Prostate gland (tissue), 2 donors: Measurements from ENCODE around the gene NECTIN1. TPM values are rescaled to one million over a fixed set of nuclear protein-coding genes. Genes with fewer than 3 reads are reported as not detected.
A peak's percentile ranks its signal among the peaks of the same experiment; 100 is the strongest.

Source experiments
- DNase-seq: peaks from one replicate; pipeline ENCODE4 v3.0.0-alpha.2; 2019; ENCODE audit warnings: low spot score
- H3K27ac ChIP-seq, 2 donors: fragments of 200-600 bp; sonication (generic); 2 replicates each; pipeline ENCODE4 v1.5.1; 2017 to 2019
- H3K27me3 ChIP-seq: fragments of 200-600 bp; sonication (generic); replicated peaks from 2 replicates; pipeline ENCODE4 v1.5.1; 2019; ENCODE audit not compliant: insufficient read depth
- H3K36me3 ChIP-seq, 2 donors: fragments of 200-600 bp; sonication (generic); 1 replicate in 1 of 2; 2 replicates in 1 of 2; pipeline versions ENCODE4 v1.5.1 to v1.8.1; 2017 to 2019
- H3K4me1 ChIP-seq: fragments of 200-600 bp; sonication (generic); replicated peaks from 2 replicates; pipeline ENCODE4 v1.5.1; 2019
- H3K4me3 ChIP-seq, 2 donors: fragments of 200-600 bp; sonication (generic); 2 replicates each; pipeline ENCODE4 v1.5.1; 2017 to 2019
- H3K9me3 ChIP-seq: fragments of 200-600 bp; sonication (generic); 2 replicates; pipeline ENCODE4 v1.5.1; 2017
- CTCF ChIP-seq, 4 experiments: fragments of 200-600 bp in 2 of 4; fragments of 450-650 bp in 2 of 4; sonication (generic) in 2 of 4; IDR thresholded peaks; 1 replicate in 3 of 4; 2 replicates in 1 of 4; pipeline ENCODE4 v1.5.1; 2016 to 2019; ENCODE audit warnings: antibody characterized with exemption in 4 of 4, mild to moderate bottlenecking in 2 of 4, moderate library complexity in 2 of 4
- POLR2A ChIP-seq: fragments of 450-650 bp; IDR thresholded peaks from one replicate; pipeline ENCODE4 v1.6.1; 2016; ENCODE audit warnings: antibody characterized with exemption, mild to moderate bottlenecking
- POLR2AphosphoS5 ChIP-seq: sonication (generic); formaldehyde crosslinking; IDR thresholded peaks from one replicate; pipeline ENCODE4 v1.6.1; 2017; ENCODE audit warnings: antibody characterized with exemption
- WGBS: methylation state at CpG from one replicate; pipeline ENCODE4 v1.1.5; 2018; 5-methylcytosine and 5-hydroxymethylcytosine counted together
- intact Hi-C: fragments of 100-400 bp; cut with DNase I; formaldehyde crosslinking; loops from one replicate; pipeline ENCODE4 v1.14.2; 2022
- total RNA-seq, 2 donors: library from RNA; depleted of rRNA; stranded (reverse); fragments of >200 nt; gene quantifications; one replicate each; pipeline ENCODE4 v1.1.0, GENCODE V29; 2016

Gene NECTIN1
- total RNA-seq, 2 donors from 2014 or later, result 18.7 to 28.2 TPM

DNA sequence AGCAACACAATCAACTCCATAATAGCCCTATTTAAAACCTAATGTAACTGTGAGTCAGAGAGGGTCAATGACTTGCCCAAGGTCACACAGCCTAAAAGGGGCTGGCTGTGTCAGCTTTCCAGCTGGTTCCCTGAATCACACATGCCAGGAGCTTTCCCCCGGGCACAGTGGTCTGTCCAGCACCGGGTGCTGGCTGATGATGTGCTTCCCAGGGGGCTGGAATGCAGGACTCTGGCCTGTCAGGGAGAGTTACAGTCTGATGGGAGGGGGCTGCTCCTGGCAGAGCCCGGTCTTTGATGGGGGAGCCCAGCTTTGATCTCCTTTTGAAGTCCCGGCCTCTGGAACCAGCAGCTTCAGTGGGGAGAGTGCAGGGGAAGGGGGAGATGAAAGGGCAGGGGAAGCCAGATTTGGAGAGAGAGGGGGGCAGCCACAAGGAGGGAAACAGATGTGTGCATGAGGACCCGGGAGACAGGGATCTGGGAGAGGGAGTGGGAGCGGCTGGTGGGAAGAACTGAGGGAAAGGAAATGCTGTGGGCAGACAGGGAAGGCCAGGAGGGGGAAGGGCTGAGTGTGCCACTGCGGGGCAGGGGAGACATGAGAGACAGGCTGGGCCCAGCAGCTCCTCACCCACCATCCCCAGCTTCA, 102.7 kb downstream of the NECTIN1 start:
- no peak for DNase-seq
- H3K4me1 ChIP-seq, result no peaks in the 10 kb centered on the region
- no peak for TF ChIP-seq POLR2AphosphoS5
- no peak for TF ChIP-seq POLR2A
- TF ChIP-seq CTCF (IDR thresholded peaks at IDR 0.05), result no peak
- no peak overlapping the region for H3K4me3 ChIP-seq
- H3K9me3 ChIP-seq, result no peaks in the 10 kb centered on the region
- no peaks in the 10 kb centered on the region for H3K27me3 ChIP-seq
- no peaks in the 10 kb centered on the region for H3K36me3 ChIP-seq
- intact Hi-C loops, result no loop called here
- H3K27ac ChIP-seq, result no peak overlapping the region
- 55% methylated on average over 7 of the region's 7 CpGs for WGBS

- intact Hi-C loops, result no loop called here
- Histone ChIP-seq H3K4me3 (no peak overlapping the region), H3K36me3 (no peaks in the 10 kb centered on the region), H3K4me1 (no peaks in the 10 kb centered on the region), H3K9me3 (no peaks in the 10 kb centered on the region), H3K27me3 (no peaks in the 10 kb centered on the region), H3K27ac (no peak overlapping the region)
- TF ChIP-seq CTCF (IDR thresholded peaks at IDR 0.05) (no peak), POLR2AphosphoS5 (no peak), POLR2A (no peak)
- no peak for DNase-seq
- 75% methylated on average over 19 of the region's 19 CpGs for WGBS
Observed at GRCh38 chr11:119625206-119625978, 103.6 kb downstream of the NECTIN1 start.

GRCh38 chr11:119624629-119625028, 104.4 kb downstream of the NECTIN1 start:
- Histone ChIP-seq H3K4me3 (no peak overlapping the region), H3K9me3 (no peaks in the 10 kb centered on the region), H3K4me1 (no peaks in the 10 kb centered on the region), H3K36me3 (no peaks in the 10 kb centered on the region), H3K27ac (no peak overlapping the region), H3K27me3 (no peaks in the 10 kb centered on the region)
- DNase-seq, result no peak
- no peak for TF ChIP-seq CTCF (IDR thresholded peaks at IDR 0.05)
- TF ChIP-seq POLR2AphosphoS5, result no peak
- TF ChIP-seq POLR2A, result no peak
- intact Hi-C loops, result no loop called here
- 87% methylated on average over 6 of the region's 6 CpGs for WGBS

GRCh38 chr11:119624102-119624615, 104.8 kb downstream of the NECTIN1 start:
- H3K27ac ChIP-seq, result no peak overlapping the region
- no peak overlapping the region for H3K4me3 ChIP-seq
- no peaks in the 10 kb centered on the region for H3K9me3 ChIP-seq
- WGBS, result 40% methylated on average over 9 of the region's 9 CpGs
- DNase-seq, result no peak
- intact Hi-C loops, result no loop called here
- no peaks in the 10 kb centered on the region for H3K4me1 ChIP-seq
- H3K36me3 ChIP-seq, result no peaks in the 10 kb centered on the region
- H3K27me3 ChIP-seq, result no peaks in the 10 kb centered on the region
- TF ChIP-seq POLR2AphosphoS5 (no peak), CTCF (IDR thresholded peaks at IDR 0.05) (peak in 2 of 4 experiments; percentile 13 to 20)

DNA sequence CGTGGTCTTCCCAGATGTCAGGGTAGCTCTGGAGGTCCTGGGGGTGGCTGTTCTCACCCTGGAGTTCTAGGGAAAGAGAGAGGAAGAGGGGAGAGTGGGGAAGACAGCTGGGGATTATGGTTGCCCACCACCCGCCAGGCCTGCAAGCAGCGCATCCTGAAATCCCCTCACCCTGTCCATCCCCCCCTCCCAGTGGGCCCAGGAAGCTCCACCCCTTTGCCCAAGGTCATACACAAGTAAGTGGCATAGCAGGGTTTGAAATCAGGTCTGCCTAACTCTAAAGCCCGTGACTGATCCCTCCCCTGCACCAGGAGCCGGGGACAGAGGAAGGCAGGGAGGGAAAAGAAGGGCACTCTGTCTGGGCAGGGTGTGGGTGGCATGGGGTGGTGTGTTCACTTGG, 105.3 kb downstream of the NECTIN1 start:
- H3K4me3 ChIP-seq, result no peak overlapping the region
- H3K27ac ChIP-seq, result no peak overlapping the region
- no peaks in the 10 kb centered on the region for H3K4me1 ChIP-seq
- 92% methylated on average over 5 of the region's 5 CpGs for WGBS
- intact Hi-C loops, result no loop called here
- H3K36me3 ChIP-seq, result no peaks in the 10 kb centered on the region
- no peaks in the 10 kb centered on the region for H3K9me3 ChIP-seq
- DNase-seq, result no peak
- TF ChIP-seq CTCF (IDR thresholded peaks at IDR 0.05), result no peak
- TF ChIP-seq POLR2A, result no peak
- no peak for TF ChIP-seq POLR2AphosphoS5
- H3K27me3 ChIP-seq, result no peaks in the 10 kb centered on the region
